OCI-LY3 (cell line): Measurements from ENCODE around the gene C13orf46.

Source experiments
- H2AFZ ChIP-seq: fragments of 200-600, 300-600 bp; shearing (Covaris generic); 2 replicates; pipeline ENCODE4 v1.6.0; 2014; ENCODE audit warnings: antibody characterized with exemption, low read depth, low read length
- H3K27ac ChIP-seq: fragments of 200-600, 300-600 bp; sonication (generic); 2 replicates; pipeline ENCODE4 v1.5.1; 2014; ENCODE audit warnings: mild to moderate bottlenecking, low read length, moderate library complexity, mixed read lengths
- H3K27me3 ChIP-seq: fragments of 200-600, 300-600 bp; sonication (generic); 2 replicates; pipeline ENCODE4 v1.6.1; 2014; ENCODE audit warnings: low read depth, low read length, mixed read lengths
- H3K36me3 ChIP-seq: fragments of 200-600, 300-600 bp; sonication (generic); replicated peaks from 2 replicates; pipeline ENCODE3; 2014; ENCODE audit warnings: low read depth, low read length, mixed read lengths
- H3K4me1 ChIP-seq: fragments of 300-600, 200-600 bp; sonication (generic); 2 replicates; pipeline ENCODE4 v1.6.1; 2014; ENCODE audit warnings: low read length, mixed read lengths
- H3K4me2 ChIP-seq: fragments of 200-600, 300-600 bp; sonication (generic); 2 replicates; pipeline ENCODE4 v1.6.1; 2014; ENCODE audit warnings: low read length, mixed read lengths
- H3K4me3 ChIP-seq: fragments of 300-600, 200-600 bp; sonication (generic); 2 replicates; pipeline ENCODE4 v1.5.1; 2014; ENCODE audit warnings: antibody characterized with exemption, mild to moderate bottlenecking, low read length, moderate library complexity
- H3K79me2 ChIP-seq: fragments of 300-600, 200-600 bp; shearing (Covaris generic); 2 replicates; pipeline ENCODE4 v1.6.1; 2014; ENCODE audit warnings: mild to moderate bottlenecking, low read length, mixed read lengths
- H3K9ac ChIP-seq: fragments of 300-600, 200-600 bp; shearing (Covaris generic); 2 replicates; pipeline ENCODE4 v1.6.0; 2014; ENCODE audit warnings: mild to moderate bottlenecking, low read length, moderate library complexity
- H3K9me3 ChIP-seq: fragments of 200-600, 300-600 bp; shearing (Covaris generic); 2 replicates; pipeline ENCODE4 v1.6.1; 2014; ENCODE audit warnings: low read length, mixed read lengths; ENCODE audit not compliant: insufficient read depth
- H4K20me1 ChIP-seq: fragments of 200-600, 300-600 bp; sonication (generic); 2 replicates; pipeline ENCODE4 v1.6.1; 2016; ENCODE audit warnings: low read length, mixed read lengths; ENCODE audit not compliant: insufficient read depth
- EZH2phosphoT487 ChIP-seq: fragments of 200-600 bp; shearing (Covaris generic); IDR thresholded peaks from 2 replicates; pipeline ENCODE4 v1.6.1; 2018; ENCODE audit warnings: antibody characterized with exemption, mixed run types, low read depth
- TF ChIP-seq, protein P1 (sequence below): fragments of 200-600, 300-600 bp; sonication (generic); IDR thresholded peaks from 2 replicates; pipeline ENCODE4 v1.5.1; 2014; ENCODE audit warnings: antibody characterized with exemption, low read length, low read depth

C13orf46 gene

DNA sequence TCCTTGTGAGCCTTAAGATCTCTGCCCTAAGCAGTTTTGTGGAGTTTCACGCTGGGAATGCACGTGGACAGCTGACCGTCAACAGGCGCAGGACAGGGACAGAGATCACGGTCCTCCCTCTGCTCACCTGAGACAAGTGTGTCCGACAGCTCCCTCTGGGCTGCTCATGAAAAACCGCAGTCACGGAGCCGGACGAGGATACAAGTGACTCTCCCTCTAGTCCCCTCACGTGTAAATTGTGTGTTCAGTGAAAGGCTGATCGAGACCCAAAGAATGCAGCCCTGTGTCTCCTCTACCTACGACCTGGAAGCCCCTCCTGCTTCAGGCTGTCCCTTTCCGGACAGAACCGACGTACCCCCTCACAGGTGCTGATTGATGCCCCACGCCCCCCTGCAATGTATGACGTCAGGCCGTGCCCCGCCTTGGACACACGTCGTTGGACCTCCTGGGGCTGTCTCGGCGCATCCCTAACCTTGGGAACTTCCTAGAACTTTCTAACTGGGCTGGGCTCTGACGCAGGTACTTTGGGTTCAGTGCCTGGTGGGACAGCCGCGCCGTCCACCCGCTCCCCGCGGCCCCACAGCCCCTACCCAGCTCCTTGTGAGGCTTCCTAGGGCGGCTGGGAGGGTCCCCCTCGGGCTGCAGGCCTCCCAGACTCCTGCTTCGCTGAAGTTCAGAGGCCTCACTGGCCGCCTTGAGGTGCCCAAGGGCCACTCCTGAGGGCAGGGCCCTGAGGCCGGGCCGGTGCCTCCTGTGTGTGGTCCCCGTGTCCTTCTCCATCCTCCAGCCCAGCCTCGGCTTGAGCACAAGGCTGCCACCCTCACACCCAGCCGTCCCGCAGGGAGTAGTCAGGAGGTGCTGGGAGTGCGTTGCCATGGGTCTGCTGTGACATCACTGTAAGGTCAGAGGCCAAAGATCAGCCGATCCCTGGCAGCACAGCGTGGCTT, at the start of gene C13orf46:
Gene C13orf46 (minus strand): TSS at position 859 of the 947 bp plus-strand sequence. CDS start 79 bp downstream, at position 780.
- H2AFZ ChIP-seq = no peak within 1 kb of the TSS
- TF ChIP-seq EZH2phosphoT487 = no peak
- TF ChIP-seq, protein P1, sequence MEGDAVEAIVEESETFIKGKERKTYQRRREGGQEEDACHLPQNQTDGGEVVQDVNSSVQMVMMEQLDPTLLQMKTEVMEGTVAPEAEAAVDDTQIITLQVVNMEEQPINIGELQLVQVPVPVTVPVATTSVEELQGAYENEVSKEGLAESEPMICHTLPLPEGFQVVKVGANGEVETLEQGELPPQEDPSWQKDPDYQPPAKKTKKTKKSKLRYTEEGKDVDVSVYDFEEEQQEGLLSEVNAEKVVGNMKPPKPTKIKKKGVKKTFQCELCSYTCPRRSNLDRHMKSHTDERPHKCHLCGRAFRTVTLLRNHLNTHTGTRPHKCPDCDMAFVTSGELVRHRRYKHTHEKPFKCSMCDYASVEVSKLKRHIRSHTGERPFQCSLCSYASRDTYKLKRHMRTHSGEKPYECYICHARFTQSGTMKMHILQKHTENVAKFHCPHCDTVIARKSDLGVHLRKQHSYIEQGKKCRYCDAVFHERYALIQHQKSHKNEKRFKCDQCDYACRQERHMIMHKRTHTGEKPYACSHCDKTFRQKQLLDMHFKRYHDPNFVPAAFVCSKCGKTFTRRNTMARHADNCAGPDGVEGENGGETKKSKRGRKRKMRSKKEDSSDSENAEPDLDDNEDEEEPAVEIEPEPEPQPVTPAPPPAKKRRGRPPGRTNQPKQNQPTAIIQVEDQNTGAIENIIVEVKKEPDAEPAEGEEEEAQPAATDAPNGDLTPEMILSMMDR = no peak
- H3K9me3 ChIP-seq = peaks cover 5% of the 10 kb centered on the region; the same call in 1 of the 2 replicates
- no peaks in the 10 kb centered on the region for H3K36me3 ChIP-seq
- no peak within 1 kb of the TSS for H3K27ac ChIP-seq
- no peak within 1 kb of the TSS for H3K4me3 ChIP-seq
- H4K20me1 ChIP-seq = no peaks in the 10 kb centered on the region
- no peaks in the 10 kb centered on the region for H3K79me2 ChIP-seq
- no peaks in the 10 kb centered on the region for H3K27me3 ChIP-seq
- no peak within 1 kb of the TSS for H3K4me2 ChIP-seq
- H3K4me1 ChIP-seq = no peaks in the 10 kb centered on the region
- no peak within 1 kb of the TSS for H3K9ac ChIP-seq

GRCh38 chr13:114022876-114023275, 49.0 kb upstream of the C13orf46 start:
- Histone ChIP-seq H4K20me1 (no peaks in the 10 kb centered on the region), H3K79me2 (no peaks in the 10 kb centered on the region), H3K36me3 (no peaks in the 10 kb centered on the region), H3K27me3 (no peaks in the 10 kb centered on the region; the same call in 1 of the 2 replicates), H3K9ac (no peak overlapping the region), H3K27ac (no peak overlapping the region), H3K9me3 (no peaks in the 10 kb centered on the region; the same call in 1 of the 2 replicates), H3K4me3 (no peak overlapping the region), H3K4me1 (peaks cover 15% of the 10 kb centered on the region), H2AFZ (no peak overlapping the region), H3K4me2 (no peak overlapping the region)
- TF ChIP-seq EZH2phosphoT487 = no peak
- TF ChIP-seq, protein P1 = no peak

DNA sequence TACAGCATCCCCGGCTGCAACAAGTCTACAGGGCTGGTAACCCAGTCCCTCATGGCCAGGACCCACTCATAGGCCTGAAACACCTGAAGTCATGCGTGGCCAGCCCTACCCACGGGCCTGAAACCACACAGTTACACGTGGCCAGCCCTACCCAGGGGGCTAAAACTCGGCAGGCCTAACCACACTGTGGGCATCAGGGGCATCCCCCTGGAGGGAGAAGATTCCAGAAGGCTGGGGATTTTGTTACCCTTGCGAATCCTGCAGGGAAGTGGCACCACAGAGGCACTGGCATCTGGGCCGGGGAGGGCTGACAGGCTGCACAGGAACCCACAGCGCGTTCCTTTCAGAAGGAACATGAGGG, 48.4 kb upstream of the C13orf46 start:
- Histone ChIP-seq H3K36me3 (no peaks in the 10 kb centered on the region), H4K20me1 (no peaks in the 10 kb centered on the region), H3K4me3 (no peak overlapping the region), H3K4me1 (peaks cover 15% of the 10 kb centered on the region), H3K79me2 (no peaks in the 10 kb centered on the region), H3K4me2 (no peak overlapping the region), H2AFZ (no peak overlapping the region), H3K27me3 (no peaks in the 10 kb centered on the region; the same call in 1 of the 2 replicates), H3K27ac (no peak overlapping the region), H3K9me3 (no peaks in the 10 kb centered on the region; the same call in 1 of the 2 replicates), H3K9ac (no peak overlapping the region)
- TF ChIP-seq, protein P1 = no peak
- TF ChIP-seq EZH2phosphoT487 = no peak
